Gastroesophageal sphincter (tissue), 4 donors: ENCODE results near the gene MAML3. TPM values are rescaled to one million over a fixed set of nuclear protein-coding genes. Genes with fewer than 3 reads are reported as not detected.

ENCODE experiments used
- ATAC-seq: fragments of 150-250 bp; one replicate; pipeline ENCODE4 v1.9.1; 2016; ENCODE audit warnings: mild to moderate bottlenecking, moderate library complexity
- H3K27ac ChIP-seq, 4 donors: fragments of 200-600 bp; sonication (generic) in 3 of 4; 1 replicate in 3 of 4; 2 replicates in 1 of 4; pipeline ENCODE4 v1.5.1; 2016 to 2019
- H3K27me3 ChIP-seq: fragments of 200-600 bp; sonication (generic); one replicate; pipeline ENCODE4 v1.5.1; 2019
- H3K36me3 ChIP-seq, 2 donors: fragments of 200-600 bp; sonication (generic); one replicate each; pipeline ENCODE4 v1.5.1; 2019; ENCODE audit warnings: control low read depth in 1 of 2
- H3K4me1 ChIP-seq, 3 donors: fragments of 200-600 bp; sonication (generic); 1 replicate in 2 of 3; 2 replicates in 1 of 3; pipeline ENCODE4 v1.5.1; 2016 to 2019; ENCODE audit warnings: control low read depth in 2 of 3
- H3K4me3 ChIP-seq, 2 donors: fragments of 200-600 bp; sonication (generic); one replicate each; pipeline ENCODE4 v1.5.1; 2019; ENCODE audit warnings: mild to moderate bottlenecking in 1 of 2, moderate library complexity in 1 of 2
- H3K9me3 ChIP-seq, 3 donors: fragments of 200-600 bp; sonication (generic); one replicate each; pipeline ENCODE4 v1.5.1; 2017 to 2019; ENCODE audit warnings: control low read depth in 2 of 3
- EP300 ChIP-seq: sonication (generic); formaldehyde crosslinking; IDR thresholded peaks from one replicate; pipeline ENCODE4 v1.6.1; 2017; ENCODE audit warnings: antibody characterized with exemption, mild to moderate bottlenecking
- POLR2A ChIP-seq, 2 donors: fragments of 450-650 bp; IDR thresholded peaks; one replicate each; pipeline ENCODE4 v1.6.1; 2017; ENCODE audit warnings: antibody characterized with exemption in 2 of 2, mild to moderate bottlenecking in 2 of 2, moderate library complexity in 1 of 2
- POLR2AphosphoS5 ChIP-seq: sonication (generic); formaldehyde crosslinking; IDR thresholded peaks from one replicate; pipeline ENCODE4 v1.6.1; 2017; ENCODE audit warnings: antibody characterized with exemption
- WGBS, 2 donors: methylation state at CpG; one replicate each; pipeline ENCODE4 v1.1.5; 2018; ENCODE audit warnings: low coverage in 1 of 2; 5-methylcytosine and 5-hydroxymethylcytosine counted together
- total RNA-seq, 4 donors: library from RNA; depleted of rRNA; stranded (reverse); fragments of >200 nt; gene quantifications; one replicate each; pipeline ENCODE4 v1.1.0, GENCODE V29; 2016
- TF ChIP-seq, protein P1 (sequence below), 4 experiments: fragments of 200-600 bp in 2 of 4; fragments of 450-650 bp in 2 of 4; sonication (generic) in 1 of 4; IDR thresholded peaks; one replicate each; pipeline ENCODE4 v1.5.1; 2017 to 2019; ENCODE audit warnings: antibody characterized with exemption in 4 of 4, mild to moderate bottlenecking in 2 of 4, moderate library complexity in 2 of 4

MAML3 gene
- total RNA-seq, 4 donors from 2014 or later = 5.3 to 10.6 (median 9.3) TPM

DNA sequence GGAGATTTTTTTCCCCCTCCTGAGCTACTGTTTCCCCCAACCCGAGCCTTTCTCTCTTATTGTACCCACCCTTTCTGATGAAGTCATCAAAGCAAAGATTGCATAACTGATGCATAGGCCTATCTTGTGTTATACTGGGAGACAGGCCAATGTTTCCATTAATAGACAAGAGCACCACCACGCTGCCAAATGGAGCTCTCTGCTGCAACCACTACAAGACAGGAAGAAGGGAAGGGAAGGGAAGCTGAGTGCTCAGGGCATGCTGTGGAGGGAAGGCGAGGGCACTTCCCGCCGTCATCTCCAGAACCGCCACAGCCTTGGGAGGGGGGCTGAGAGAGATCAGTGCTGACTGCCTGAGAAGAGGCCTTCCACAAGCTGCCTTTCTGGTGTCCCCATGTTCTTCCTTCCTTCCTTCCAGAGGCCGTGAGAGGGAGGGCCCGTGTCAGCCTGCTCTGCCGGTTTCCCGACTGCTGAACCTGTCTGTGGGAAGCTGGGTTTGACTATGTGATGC, 413.4 kb downstream of the MAML3 start:
- Histone ChIP-seq H3K27me3 (no peaks in the 10 kb centered on the region), H3K4me3 (peak overlapping the region in 1 of 2 donors; percentile 2)
- WGBS, 2 donors = 0 to 13% methylated on average over 2 to 4 of the region's 10 CpGs

DNA sequence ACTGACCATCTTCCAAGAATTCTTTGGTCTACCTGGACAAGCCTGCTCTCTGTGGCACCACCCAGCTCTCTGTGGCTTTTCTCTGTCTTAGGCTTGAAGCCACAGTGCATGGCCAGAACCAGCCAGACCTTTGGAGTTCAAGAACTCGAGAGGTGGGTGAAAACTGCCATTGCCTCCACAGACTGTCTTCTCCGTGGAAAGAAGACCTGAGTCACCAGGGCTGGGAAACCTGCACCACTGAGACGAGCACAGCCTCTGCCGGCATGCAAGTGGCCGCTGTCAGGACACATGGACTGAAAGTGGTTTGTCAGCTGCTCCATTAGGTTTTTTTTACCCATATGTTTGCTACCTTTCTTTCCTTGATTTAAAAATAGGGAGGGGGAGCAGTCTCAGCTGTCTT, 413.9 kb downstream of the MAML3 start:
- H3K27me3 ChIP-seq = no peaks in the 10 kb centered on the region
- peak overlapping the region; percentile 50 to 88 (median 79) for H3K27ac ChIP-seq
- no peaks in the 10 kb centered on the region for H3K36me3 ChIP-seq
- TF ChIP-seq EP300 (no peak), POLR2A (IDR thresholded peaks at IDR 0.05) (no peak), POLR2AphosphoS5 (no peak)
- TF ChIP-seq, protein P1, sequence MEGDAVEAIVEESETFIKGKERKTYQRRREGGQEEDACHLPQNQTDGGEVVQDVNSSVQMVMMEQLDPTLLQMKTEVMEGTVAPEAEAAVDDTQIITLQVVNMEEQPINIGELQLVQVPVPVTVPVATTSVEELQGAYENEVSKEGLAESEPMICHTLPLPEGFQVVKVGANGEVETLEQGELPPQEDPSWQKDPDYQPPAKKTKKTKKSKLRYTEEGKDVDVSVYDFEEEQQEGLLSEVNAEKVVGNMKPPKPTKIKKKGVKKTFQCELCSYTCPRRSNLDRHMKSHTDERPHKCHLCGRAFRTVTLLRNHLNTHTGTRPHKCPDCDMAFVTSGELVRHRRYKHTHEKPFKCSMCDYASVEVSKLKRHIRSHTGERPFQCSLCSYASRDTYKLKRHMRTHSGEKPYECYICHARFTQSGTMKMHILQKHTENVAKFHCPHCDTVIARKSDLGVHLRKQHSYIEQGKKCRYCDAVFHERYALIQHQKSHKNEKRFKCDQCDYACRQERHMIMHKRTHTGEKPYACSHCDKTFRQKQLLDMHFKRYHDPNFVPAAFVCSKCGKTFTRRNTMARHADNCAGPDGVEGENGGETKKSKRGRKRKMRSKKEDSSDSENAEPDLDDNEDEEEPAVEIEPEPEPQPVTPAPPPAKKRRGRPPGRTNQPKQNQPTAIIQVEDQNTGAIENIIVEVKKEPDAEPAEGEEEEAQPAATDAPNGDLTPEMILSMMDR (IDR thresholded peaks at IDR 0.05) = no peak
- H3K4me3 ChIP-seq = peak overlapping the region in 1 of 2 donors; percentile 2
- ATAC-seq = peak; percentile 57
- no CpG with 5 or more reads among the region's 5 CpGs for WGBS, 2 donors
- peaks cover 5 to 45% (median 19%) of the 10 kb centered on the region in 3 donors for H3K4me1 ChIP-seq
- no peaks in the 10 kb centered on the region for H3K9me3 ChIP-seq

More for the DNA sequence above, 413.4 kb downstream of the MAML3 start:
- TF ChIP-seq EP300 = no peak
- peak; percentile 75 for TF ChIP-seq POLR2AphosphoS5
- TF ChIP-seq, protein P1 (IDR thresholded peaks at IDR 0.05) = peak in 2 of 4 experiments; percentile 22 to 48
- H3K36me3 ChIP-seq = no peaks in the 10 kb centered on the region
- H3K4me1 ChIP-seq = peaks cover 5 to 40% (median 18%) of the 10 kb centered on the region in 3 donors
- H3K9me3 ChIP-seq = no peaks in the 10 kb centered on the region
- peak; percentile 91 for ATAC-seq
- H3K27ac ChIP-seq = peak overlapping the region; percentile 50 to 88 (median 79)

DNA sequence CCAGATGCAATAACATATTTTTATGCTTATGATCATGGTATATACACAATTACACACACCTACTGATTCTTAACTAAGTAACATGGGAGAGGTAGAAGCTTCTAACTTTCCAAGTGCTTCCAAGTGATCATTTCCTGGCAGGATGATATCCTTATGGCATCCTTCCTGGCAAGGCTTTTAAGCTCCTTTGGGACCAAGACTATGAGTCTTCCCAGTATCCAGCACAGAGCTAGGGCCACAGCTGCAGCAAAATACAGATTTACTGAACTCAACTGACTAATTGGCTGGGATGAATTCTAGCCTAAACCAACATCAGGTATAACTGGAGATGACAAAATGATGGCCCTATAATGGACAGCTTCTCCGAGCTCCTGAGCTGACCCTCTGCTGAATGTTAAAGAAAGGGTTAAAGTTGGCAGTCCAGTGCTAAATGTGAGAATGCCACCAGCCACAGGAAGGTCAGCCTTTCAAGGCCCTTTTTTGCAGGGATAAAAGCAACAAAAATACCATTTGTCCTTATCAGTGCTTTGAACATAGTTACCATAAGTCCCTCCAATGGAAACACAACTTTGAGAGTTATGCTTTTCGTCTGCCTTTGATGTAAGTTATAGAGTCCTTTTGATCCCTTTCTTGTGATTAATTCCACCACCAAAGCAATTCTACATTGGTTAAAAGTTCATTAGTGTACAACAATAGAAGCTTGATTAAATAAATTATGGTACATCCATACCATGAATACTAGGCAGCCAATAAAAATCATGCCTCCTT, 415.0 kb downstream of the MAML3 start:
- Histone ChIP-seq H3K27me3 (no peaks in the 10 kb centered on the region), H3K36me3 (no peaks in the 10 kb centered on the region), H3K4me1 (peaks cover 5 to 52% (median 19%) of the 10 kb centered on the region in 3 donors), H3K4me3 (no peak overlapping the region), H3K27ac (peak overlapping the region in 3 of 4 donors; percentile 56 to 79 (median 79)), H3K9me3 (no peaks in the 10 kb centered on the region)
- TF ChIP-seq POLR2A (IDR thresholded peaks at IDR 0.05) = no peak
- no peak for TF ChIP-seq POLR2AphosphoS5
- TF ChIP-seq EP300 = no peak
- TF ChIP-seq, protein P1 (IDR thresholded peaks at IDR 0.05) = no peak
- no peak for ATAC-seq
- WGBS, 2 donors = 83 to 100% methylated on average over 1 to 2 of the region's 2 CpGs

DNA sequence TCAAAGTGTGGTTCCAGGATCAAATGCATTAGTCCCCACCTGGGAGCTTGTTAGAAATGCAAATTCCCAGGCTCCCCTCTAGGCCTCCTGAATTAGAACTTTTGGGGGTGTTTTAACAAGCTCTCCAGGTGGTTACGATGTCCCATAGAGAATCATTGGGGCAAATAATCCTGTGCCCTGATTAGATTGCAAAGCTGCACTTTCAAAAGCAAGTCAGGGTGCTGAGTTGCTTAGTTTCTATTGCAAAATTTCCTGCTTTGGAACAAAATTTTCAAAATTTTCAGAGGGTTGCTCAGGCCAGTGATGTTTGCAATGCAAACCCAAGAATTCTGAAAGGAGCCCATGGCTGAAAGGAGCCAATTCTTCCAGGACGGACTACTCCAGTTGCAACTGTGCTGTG, 417.3 kb downstream of the MAML3 start:
- ATAC-seq = no peak
- Histone ChIP-seq H3K9me3 (no peaks in the 10 kb centered on the region), H3K27ac (peak overlapping the region in 3 of 4 donors; percentile 91 to 94 (median 91)), H3K4me1 (peaks cover 8 to 64% (median 19%) of the 10 kb centered on the region in 3 donors), H3K4me3 (no peak overlapping the region), H3K27me3 (no peaks in the 10 kb centered on the region), H3K36me3 (no peaks in the 10 kb centered on the region)
- 67 to 85% methylated on average over 1 to 2 of the region's 2 CpGs for WGBS, 2 donors
- TF ChIP-seq POLR2AphosphoS5 = no peak
- TF ChIP-seq, protein P1 (IDR thresholded peaks at IDR 0.05) = no peak
- no peak for TF ChIP-seq POLR2A (IDR thresholded peaks at IDR 0.05)
- no peak for TF ChIP-seq EP300
